Left lung (tissue), 10 donors: Measurements from ENCODE around the gene ARMCX5. TPM values are rescaled to one million over a fixed set of nuclear protein-coding genes. Genes with fewer than 3 reads are reported as not detected.

ENCODE experiments used
- ATAC-seq: fragments of 200-7000 bp; cut with Tn5 transposase; one replicate; pipeline ENCODE4 v1.9.1; 2020; ENCODE audit warnings: moderate library complexity
- DNase-seq, 4 donors: peaks; one replicate each; pipeline ENCODE4 v3.0.0-alpha.2; 2013 to 2020
- H3K27ac ChIP-seq, 2 donors: fragments of 200-600 bp; sonication (generic) in 1 of 2; one replicate each; pipeline versions ENCODE4 v1.5.0 to v1.8.0; 2020 to 2021
- H3K27me3 ChIP-seq, 2 donors: fragments of 200-600 bp; sonication (generic) in 1 of 2; one replicate each; pipeline versions ENCODE4 v1.5.0 to v1.8.0; 2020 to 2021
- H3K36me3 ChIP-seq, 2 donors: fragments of 200-600 bp; sonication (generic) in 1 of 2; one replicate each; pipeline versions ENCODE4 v1.5.0 to v1.8.0; 2020 to 2021
- H3K4me1 ChIP-seq, 2 donors: fragments of 200-600 bp; one replicate each; pipeline ENCODE4 v1.8.0; 2021
- H3K4me3 ChIP-seq, 2 donors: fragments of 200-600 bp; sonication (generic) in 1 of 2; one replicate each; pipeline versions ENCODE4 v1.5.0 to v1.8.0; 2020 to 2021; ENCODE audit warnings: mild to moderate bottlenecking in 1 of 2
- H3K9me3 ChIP-seq, 2 donors: fragments of 200-600 bp; sonication (generic) in 1 of 2; one replicate each; pipeline versions ENCODE4 v1.5.0 to v1.8.0; 2020 to 2021
- intact Hi-C, 2 donors: fragments of 100-400 bp; cut with DNase I; formaldehyde crosslinking; loops; one replicate each; pipeline versions ENCODE4 v1.11.2 to v1.14.2; 2022
- polyA plus RNA-seq, 6 donors: library from polyadenylated mRNA; unstranded; fragments of 120-200 nt; gene quantifications; one replicate each; pipeline ENCODE4 v1.2.1, GENCODE V29; 2013; ENCODE audit not compliant: insufficient read length in 6 of 6
- total RNA-seq, 2 donors: library from RNA; stranded (reverse); fragmentation: NEBNext Ultra II Directional; extraction: Animal tissue kit (Norgen Biotek cat#: 25700); gene quantifications; one replicate each; pipeline ENCODE4 v1.2.1, GENCODE V29; 2021
- TF ChIP-seq, protein P1 (sequence below), 2 donors: fragments of 200-600 bp; sonication (generic) in 1 of 2; IDR thresholded peaks; one replicate each; pipeline versions ENCODE4 v1.5.0 to v1.8.0; 2021; ENCODE audit warnings: antibody characterized with exemption in 2 of 2
- donor health status: DM: no; HTN: yes; CAD: no.
- donor health status: DM: no; HTN: no; CAD: no.

The ARMCX5 gene
- total and polyA plus RNA-seq, 8 donors = 9.2 to 20.7 (median 17.0) TPM

DNA sequence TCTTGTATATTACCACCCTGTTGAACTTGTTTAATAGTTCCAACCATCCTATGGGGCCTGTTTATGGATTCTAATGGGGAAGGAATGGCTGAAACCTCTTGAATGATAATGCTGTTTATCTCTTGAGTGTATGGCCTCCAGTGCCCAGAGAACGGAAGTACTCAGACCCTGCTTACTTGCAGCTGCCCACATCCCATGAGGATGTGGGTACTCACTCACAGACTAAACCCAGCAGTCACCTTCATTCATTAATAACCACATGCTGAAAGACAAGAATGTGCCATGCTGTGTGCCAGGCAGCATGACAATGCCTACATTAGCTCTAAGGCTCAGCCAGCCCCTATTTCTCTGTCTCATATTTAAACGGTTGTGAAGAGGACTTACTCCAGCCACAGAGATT is 5.9 kb upstream of the ARMCX5 start:
- ATAC-seq (no peak), DNase-seq (no peak)
- H3K4me3 ChIP-seq = no peak overlapping the region
- no peaks in the 10 kb centered on the region for H3K4me1 ChIP-seq
- H3K9me3 ChIP-seq = no peaks in the 10 kb centered on the region
- no peak overlapping the region for H3K27ac ChIP-seq
- intact Hi-C loops = no loop called here
- TF ChIP-seq, protein P1, sequence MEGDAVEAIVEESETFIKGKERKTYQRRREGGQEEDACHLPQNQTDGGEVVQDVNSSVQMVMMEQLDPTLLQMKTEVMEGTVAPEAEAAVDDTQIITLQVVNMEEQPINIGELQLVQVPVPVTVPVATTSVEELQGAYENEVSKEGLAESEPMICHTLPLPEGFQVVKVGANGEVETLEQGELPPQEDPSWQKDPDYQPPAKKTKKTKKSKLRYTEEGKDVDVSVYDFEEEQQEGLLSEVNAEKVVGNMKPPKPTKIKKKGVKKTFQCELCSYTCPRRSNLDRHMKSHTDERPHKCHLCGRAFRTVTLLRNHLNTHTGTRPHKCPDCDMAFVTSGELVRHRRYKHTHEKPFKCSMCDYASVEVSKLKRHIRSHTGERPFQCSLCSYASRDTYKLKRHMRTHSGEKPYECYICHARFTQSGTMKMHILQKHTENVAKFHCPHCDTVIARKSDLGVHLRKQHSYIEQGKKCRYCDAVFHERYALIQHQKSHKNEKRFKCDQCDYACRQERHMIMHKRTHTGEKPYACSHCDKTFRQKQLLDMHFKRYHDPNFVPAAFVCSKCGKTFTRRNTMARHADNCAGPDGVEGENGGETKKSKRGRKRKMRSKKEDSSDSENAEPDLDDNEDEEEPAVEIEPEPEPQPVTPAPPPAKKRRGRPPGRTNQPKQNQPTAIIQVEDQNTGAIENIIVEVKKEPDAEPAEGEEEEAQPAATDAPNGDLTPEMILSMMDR (IDR thresholded peaks at IDR 0.05) = no peak
- no peaks in the 10 kb centered on the region for H3K36me3 ChIP-seq
- H3K27me3 ChIP-seq = peaks cover 0 to 6% of the 10 kb centered on the region in 2 donors

DNA sequence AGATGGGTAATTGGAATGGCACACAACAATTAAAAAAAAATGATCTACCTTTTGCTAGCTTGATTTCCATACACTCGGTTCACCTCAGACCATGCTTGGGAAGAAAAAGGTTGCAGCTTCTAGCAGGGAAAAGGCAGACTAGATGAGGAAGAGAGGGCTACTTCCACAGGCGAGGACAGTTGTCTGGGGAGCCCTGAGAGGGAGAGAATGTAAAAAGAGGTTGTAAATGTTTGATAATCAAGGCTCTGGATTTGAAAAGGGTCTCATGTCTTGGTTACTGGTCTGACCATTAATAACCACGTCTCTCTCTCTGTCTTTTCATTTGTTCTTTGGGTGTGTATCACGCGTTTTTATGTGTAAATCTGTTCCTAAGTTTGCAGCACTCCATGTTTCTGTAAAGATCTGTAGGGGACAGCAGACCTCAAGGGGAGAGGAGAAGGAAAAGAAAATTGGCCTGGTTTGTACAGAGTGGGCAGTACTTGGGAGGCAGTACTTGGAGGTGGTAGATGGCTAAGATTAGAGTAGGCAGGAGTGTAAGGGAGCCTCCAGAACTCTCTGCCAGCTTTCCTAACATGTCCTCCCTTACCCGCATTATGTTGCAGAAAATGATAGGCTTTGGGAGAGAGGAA is 750 bp downstream of the ARMCX5 start:
- H3K4me1 ChIP-seq = no peaks in the 10 kb centered on the region
- no peaks in the 10 kb centered on the region for H3K9me3 ChIP-seq
- H3K36me3 ChIP-seq = peaks cover 0 to 4% of the 10 kb centered on the region in 2 donors
- no peaks in the 10 kb centered on the region for H3K27me3 ChIP-seq
- ATAC-seq = peak; percentile 56
- peak overlapping the region; percentile 73 to 74 for H3K27ac ChIP-seq
- intact Hi-C loops = no loop called here
- H3K4me3 ChIP-seq = peak overlapping the region; percentile 34 to 55
- TF ChIP-seq, protein P1 (IDR thresholded peaks at IDR 0.05) = no peak
- peak in 2 of 4 donors; percentile 16 to 19 for DNase-seq

DNA sequence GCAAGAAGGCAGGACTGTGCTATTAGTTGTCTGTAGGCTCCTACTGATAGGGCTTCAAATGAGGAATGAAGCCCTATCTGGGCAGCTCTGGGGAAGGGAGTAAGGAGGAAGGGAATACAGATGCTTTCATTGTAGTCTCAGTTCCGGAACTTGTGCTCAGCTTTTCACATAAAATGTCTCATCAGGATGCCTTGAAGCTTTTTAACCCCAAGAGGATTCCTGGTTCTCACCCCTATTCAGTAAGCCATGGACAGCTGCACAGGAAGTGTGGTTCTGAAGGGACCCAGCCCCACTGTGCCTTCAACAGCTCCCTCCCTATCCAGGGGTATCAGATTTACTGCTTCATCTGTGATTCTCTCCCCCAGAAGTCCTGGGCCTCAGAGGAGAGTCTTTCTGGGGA is 5.0 kb downstream of the ARMCX5 start:
- Histone ChIP-seq H3K4me3 (no peak overlapping the region), H3K9me3 (no peaks in the 10 kb centered on the region), H3K27me3 (no peaks in the 10 kb centered on the region), H3K36me3 (peaks cover 0 to 4% of the 10 kb centered on the region in 2 donors), H3K4me1 (no peaks in the 10 kb centered on the region), H3K27ac (no peak overlapping the region)
- TF ChIP-seq, protein P1 (IDR thresholded peaks at IDR 0.05) = no peak
- DNase-seq (no peak), ATAC-seq (no peak)
- intact Hi-C loops = no loop called here

DNA sequence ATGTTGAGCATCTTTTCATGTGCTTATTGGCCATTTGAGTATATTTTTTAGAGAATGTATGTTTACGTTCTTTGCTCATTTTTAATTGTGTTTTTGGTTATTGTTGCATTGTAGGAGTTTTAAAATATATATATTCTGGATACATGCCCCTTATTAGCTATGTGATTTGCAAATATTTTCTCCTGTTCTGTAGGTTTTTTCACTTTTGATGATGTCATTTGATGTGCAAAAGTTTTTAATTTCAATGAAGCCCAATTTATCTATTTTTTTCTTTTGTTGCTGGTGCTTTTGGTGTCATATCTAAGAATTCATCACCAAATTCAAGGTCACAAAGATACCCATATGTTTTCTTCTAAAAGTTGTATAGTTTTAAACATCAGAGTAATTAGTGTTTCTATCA is 6.8 kb downstream of the ARMCX5 start:
- Histone ChIP-seq H3K27ac (no peak overlapping the region), H3K36me3 (peaks cover 0 to 8% of the 10 kb centered on the region in 2 donors), H3K9me3 (no peaks in the 10 kb centered on the region), H3K4me1 (no peaks in the 10 kb centered on the region), H3K4me3 (no peak overlapping the region), H3K27me3 (no peaks in the 10 kb centered on the region)
- intact Hi-C loops = no loop called here
- DNase-seq = no peak
- TF ChIP-seq, protein P1 (IDR thresholded peaks at IDR 0.05) = no peak
- ATAC-seq = no peak

DNA sequence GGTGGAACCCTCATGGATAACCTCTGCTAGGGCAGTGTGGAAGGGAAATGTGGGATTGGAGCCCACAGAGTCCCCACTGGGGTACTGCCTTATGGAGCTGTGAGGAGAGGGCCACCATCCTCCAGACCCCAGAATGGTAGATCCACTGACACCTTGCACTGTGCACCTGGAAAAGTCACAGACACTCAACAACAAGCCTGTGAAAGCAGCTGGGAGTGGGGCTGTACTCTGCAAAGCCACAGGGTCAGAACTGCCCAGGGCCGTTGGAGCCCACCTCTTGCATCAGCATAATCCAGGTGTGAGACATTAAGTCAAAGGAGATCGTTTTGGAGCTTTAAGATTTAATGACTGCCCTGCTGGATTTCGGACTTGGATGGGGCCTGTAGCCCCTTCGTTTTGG is 11.6 kb downstream of the ARMCX5 start:
- no peak overlapping the region for H3K4me3 ChIP-seq
- ATAC-seq (no peak), DNase-seq (no peak)
- H3K27me3 ChIP-seq = no peaks in the 10 kb centered on the region
- intact Hi-C loops = no loop called here
- H3K36me3 ChIP-seq = peaks cover 0 to 4% of the 10 kb centered on the region in 2 donors
- no peak overlapping the region for H3K27ac ChIP-seq
- H3K4me1 ChIP-seq = no peaks in the 10 kb centered on the region
- no peaks in the 10 kb centered on the region for H3K9me3 ChIP-seq
- TF ChIP-seq, protein P1 (IDR thresholded peaks at IDR 0.05) = no peak
